Neuronal stem cell (in vitro differentiated cells): ENCODE results near the gene EMC10.

Experiments used
- DNase-seq: peaks from one replicate; pipeline ENCODE4 v3.0.0-alpha.2; 2013; ENCODE audit warnings: low spot score
- H2AFZ ChIP-seq: one replicate; pipeline ENCODE4 v1.6.1; 2013; ENCODE audit warnings: mild to moderate bottlenecking, low read length, inconsistent platforms
- H2AK5ac ChIP-seq: 2 replicates; pipeline ENCODE4 v1.6.1; 2013; ENCODE audit warnings: low read depth, mild to moderate bottlenecking, inconsistent platforms, low read length, moderate library complexity, mixed read lengths
- H2BK120ac ChIP-seq: 2 replicates; pipeline ENCODE4 v1.6.1; 2013; ENCODE audit warnings: low read depth, mild to moderate bottlenecking, inconsistent platforms, low read length, moderate library complexity, mixed read lengths
- H2BK12ac ChIP-seq: one replicate; pipeline ENCODE4 v1.6.1; 2013; ENCODE audit warnings: low read length, inconsistent platforms
- H2BK15ac ChIP-seq: 2 replicates; pipeline ENCODE4 v1.6.1; 2013; ENCODE audit warnings: mild to moderate bottlenecking, low read length, inconsistent platforms, mixed read lengths
- H2BK5ac ChIP-seq: one replicate; pipeline ENCODE4 v1.6.1; 2013; ENCODE audit warnings: inconsistent platforms, mild to moderate bottlenecking, low read length, moderate library complexity
- H3K14ac ChIP-seq: one replicate; pipeline ENCODE4 v1.6.1; 2013; ENCODE audit warnings: low read length, inconsistent platforms
- H3K18ac ChIP-seq: 2 replicates; pipeline ENCODE4 v1.6.1; 2013; ENCODE audit warnings: low read length, inconsistent platforms
- H3K23ac ChIP-seq: 2 replicates; pipeline ENCODE4 v1.6.1; 2013; ENCODE audit warnings: low read depth, mild to moderate bottlenecking, mixed read lengths, low read length, inconsistent platforms; ENCODE audit not compliant: poor library complexity
- H3K27ac ChIP-seq: replicated peaks from 3 replicates; pipeline ENCODE4 v1.5.1; 2013; ENCODE audit warnings: low read length, inconsistent platforms
- H3K27me3 ChIP-seq, 3 experiments: 2 replicates each; pipeline ENCODE4 v1.6.1; 2013; ENCODE audit warnings: low read length in 3 of 3, mild to moderate bottlenecking in 2 of 3, inconsistent platforms in 1 of 3, low read depth in 1 of 3, mixed read lengths in 1 of 3, moderate library complexity in 1 of 3; ENCODE audit not compliant: control insufficient read depth in 3 of 3, insufficient read depth in 3 of 3
- H3K36me3 ChIP-seq, 2 donors: replicated peaks in 1 of 2; 2 replicates each; pipeline ENCODE4 v1.6.1; 2013; ENCODE audit warnings: low read length in 2 of 2; ENCODE audit not compliant: control insufficient read depth in 2 of 2, insufficient read depth in 2 of 2
- H3K4ac ChIP-seq: 2 replicates; pipeline ENCODE4 v1.6.1; 2013; ENCODE audit warnings: inconsistent platforms, mild to moderate bottlenecking, low read length, moderate library complexity
- H3K4me1 ChIP-seq, 2 donors: 1 replicate in 1 of 2; 2 replicates in 1 of 2; pipeline ENCODE4 v1.6.1; 2013; ENCODE audit warnings: low read length in 2 of 2, low read depth in 1 of 2; ENCODE audit not compliant: control insufficient read depth in 2 of 2, insufficient read depth in 1 of 2
- H3K4me2 ChIP-seq: one replicate; pipeline ENCODE4 v1.6.1; 2013; ENCODE audit warnings: mild to moderate bottlenecking, low read length, inconsistent platforms; ENCODE audit not compliant: insufficient read depth, poor library complexity, severe bottlenecking
- H3K4me3 ChIP-seq, 2 donors: 2 replicates each; pipeline ENCODE4 v1.5.1; 2013; ENCODE audit warnings: low read length in 2 of 2, mild to moderate bottlenecking in 2 of 2, inconsistent platforms in 1 of 2, moderate library complexity in 1 of 2
- H3K79me1 ChIP-seq: one replicate; pipeline ENCODE4 v1.6.1; 2013; ENCODE audit warnings: low read depth, mild to moderate bottlenecking, inconsistent platforms, low read length, moderate library complexity
- H3K9ac ChIP-seq: one replicate; pipeline ENCODE4 v1.6.1; 2013; ENCODE audit warnings: mild to moderate bottlenecking, low read depth, low read length, inconsistent platforms; ENCODE audit not compliant: poor library complexity
- H3K9me3 ChIP-seq, 2 donors: replicated peaks in 1 of 2; 2 replicates each; pipeline versions ENCODE3 to v1.6.1; 2013; ENCODE audit warnings: low read length in 2 of 2, mild to moderate bottlenecking in 2 of 2, inconsistent platforms in 1 of 2, low read depth in 1 of 2, mixed read lengths in 1 of 2, moderate library complexity in 1 of 2; ENCODE audit not compliant: control insufficient read depth in 2 of 2, insufficient read depth in 1 of 2
- H4K8ac ChIP-seq: one replicate; pipeline ENCODE4 v1.6.1; 2013; ENCODE audit warnings: low read depth, mild to moderate bottlenecking, inconsistent platforms, low read length, moderate library complexity
- H4K91ac ChIP-seq: one replicate; pipeline ENCODE4 v1.6.1; 2013; ENCODE audit warnings: low read length, low read depth, mild to moderate bottlenecking, inconsistent platforms; ENCODE audit not compliant: poor library complexity
- WGBS, 2 donors: extraction: QIAGEN DNeasy Blood & Tissue Kit; methylation state at CpG; one replicate each; pipeline ENCODE4 v1.1.7; 2013; ENCODE audit warnings: missing lambda C conversion rate in 2 of 2, mixed read lengths in 1 of 2; ENCODE audit not compliant: insufficient read length in 2 of 2, insufficient replicate concordance in 1 of 2; ENCODE audit errors: extremely low coverage in 2 of 2; 5-methylcytosine and 5-hydroxymethylcytosine counted together

Gene EMC10

DNA sequence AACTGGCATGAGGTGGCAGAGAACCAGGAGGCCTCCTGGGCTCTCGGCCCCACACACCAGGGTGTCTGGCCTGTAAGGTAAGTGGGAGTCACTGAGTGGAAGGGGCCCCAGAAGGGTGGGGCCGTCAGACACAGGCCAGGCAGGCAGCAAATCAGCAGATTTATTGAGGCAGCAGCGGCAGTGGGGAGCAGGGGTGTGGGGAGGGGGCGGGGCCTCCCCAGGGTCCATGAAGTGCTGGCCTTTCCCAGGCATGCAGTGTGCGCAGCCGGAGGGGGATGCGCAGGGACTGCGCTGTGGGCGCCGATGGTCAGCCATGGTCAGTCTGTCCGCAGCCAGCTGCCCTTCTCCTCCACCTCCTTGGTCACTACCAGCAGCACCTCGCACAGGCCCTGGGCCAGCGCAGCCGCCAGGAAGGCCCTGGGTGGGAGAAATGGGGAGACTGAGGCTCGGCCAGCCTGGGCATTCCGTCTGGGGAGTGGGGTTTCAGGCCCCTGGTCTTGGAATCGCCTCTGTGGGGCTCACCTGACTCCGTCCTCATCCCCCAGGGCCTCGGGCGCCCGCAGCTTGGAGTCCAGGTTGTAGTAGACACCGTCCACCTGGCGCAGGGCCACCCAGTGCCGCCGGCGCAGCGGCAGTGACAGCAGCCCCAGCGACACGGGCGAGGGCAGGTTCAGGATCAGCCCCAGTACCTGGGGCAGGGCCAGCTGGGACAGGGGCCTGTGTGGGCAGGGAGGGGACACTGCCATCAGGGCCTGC lies 29.7 kb downstream of the EMC10 start:
- no peaks in the 10 kb centered on the region for H3K36me3 ChIP-seq
- H2AK5ac ChIP-seq, result peak overlapping the region; percentile 84
- H3K9me3 ChIP-seq, result no peaks in the 10 kb centered on the region
- H3K4ac ChIP-seq, result no peak overlapping the region
- H3K18ac ChIP-seq, result peak overlapping the region; percentile 38
- H2BK120ac ChIP-seq, result peak overlapping the region; percentile 87
- H2BK12ac ChIP-seq, result peak overlapping the region; percentile 22
- no peak overlapping the region for H3K27ac ChIP-seq
- no peak overlapping the region for H3K4me2 ChIP-seq
- no peak overlapping the region for H3K9ac ChIP-seq
- DNase-seq, result no peak
- no peak overlapping the region for H4K91ac ChIP-seq
- peak overlapping the region; percentile 80 for H3K23ac ChIP-seq
- H3K27me3 ChIP-seq, result no peaks in the 10 kb centered on the region
- no peak overlapping the region for H3K14ac ChIP-seq
- H2BK5ac ChIP-seq, result peak overlapping the region; percentile 39
- H2AFZ ChIP-seq, result no peak overlapping the region
- H3K4me1 ChIP-seq, result peaks cover 7 to 24% of the 10 kb centered on the region in 2 donors
- H2BK15ac ChIP-seq, result no peak overlapping the region
- H4K8ac ChIP-seq, result no peak overlapping the region
- H3K4me3 ChIP-seq, result no peak overlapping the region
- WGBS, 2 donors, result no CpG with 5 or more reads among the region's 30 CpGs
- no peaks in the 10 kb centered on the region for H3K79me1 ChIP-seq

DNA sequence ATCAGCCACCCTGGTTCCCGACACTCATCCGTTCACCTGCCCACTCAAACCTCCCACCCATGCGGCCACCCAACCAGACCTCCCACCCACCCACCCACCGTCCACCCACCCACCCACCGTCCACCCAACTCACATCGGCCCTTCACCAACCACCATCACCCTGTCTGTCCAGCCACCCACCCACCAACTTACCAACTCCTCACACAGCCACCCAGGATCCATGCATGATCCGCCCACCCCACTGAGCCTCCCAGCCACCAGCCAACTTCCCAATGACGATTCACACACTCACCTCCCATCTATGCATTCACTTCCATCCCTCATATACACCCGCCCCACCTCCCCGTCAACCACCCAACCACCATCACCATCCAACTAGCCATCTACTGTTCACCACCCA lies 30.4 kb downstream of the EMC10 start:
- Histone ChIP-seq H3K4me3 (no peak overlapping the region), H2AFZ (no peak overlapping the region), H3K36me3 (no peaks in the 10 kb centered on the region), H4K91ac (no peak overlapping the region), H3K27ac (no peak overlapping the region), H3K4me1 (peaks cover 9 to 20% of the 10 kb centered on the region in 2 donors), H3K23ac (no peak overlapping the region), H3K4ac (no peak overlapping the region), H3K9ac (no peak overlapping the region), H3K4me2 (no peak overlapping the region), H3K9me3 (no peaks in the 10 kb centered on the region), H4K8ac (no peak overlapping the region), H3K14ac (no peak overlapping the region), H2BK5ac (peak overlapping the region; percentile 39), H2AK5ac (no peak overlapping the region), H3K27me3 (no peaks in the 10 kb centered on the region), H2BK15ac (no peak overlapping the region), H2BK12ac (no peak overlapping the region), H3K79me1 (no peaks in the 10 kb centered on the region), H3K18ac (no peak overlapping the region), H2BK120ac (no peak overlapping the region)
- DNase-seq, result no peak
- 100% methylated on average over 1 to 3 of the region's 10 CpGs for WGBS, 2 donors

GRCh38 chr19:50507376-50507775 lies 31.1 kb downstream of the EMC10 start:
- no peaks in the 10 kb centered on the region for H3K9me3 ChIP-seq
- H3K14ac ChIP-seq, result peak overlapping the region; percentile 38
- no peak overlapping the region for H2AFZ ChIP-seq
- H2BK120ac ChIP-seq, result no peak overlapping the region
- H3K9ac ChIP-seq, result peak overlapping the region; percentile 4
- peak overlapping the region; percentile 58 for H2BK15ac ChIP-seq
- H3K27me3 ChIP-seq, result no peaks in the 10 kb centered on the region
- no peak overlapping the region for H3K23ac ChIP-seq
- H3K79me1 ChIP-seq, result no peaks in the 10 kb centered on the region
- no peak overlapping the region for H3K27ac ChIP-seq
- WGBS, 2 donors, result no CpG with 5 or more reads among the region's 8 CpGs
- no peak overlapping the region for H4K91ac ChIP-seq
- peaks cover 9 to 26% of the 10 kb centered on the region in 2 donors for H3K4me1 ChIP-seq
- H3K36me3 ChIP-seq, result no peaks in the 10 kb centered on the region
- no peak overlapping the region for H2BK12ac ChIP-seq
- peak overlapping the region; percentile 82 for H2BK5ac ChIP-seq
- H3K4ac ChIP-seq, result peak overlapping the region; percentile 37
- H3K4me3 ChIP-seq, result no peak overlapping the region
- peak overlapping the region; percentile 63 for H2AK5ac ChIP-seq
- H3K18ac ChIP-seq, result no peak overlapping the region
- no peak for DNase-seq
- H3K4me2 ChIP-seq, result no peak overlapping the region
- H4K8ac ChIP-seq, result no peak overlapping the region

DNA sequence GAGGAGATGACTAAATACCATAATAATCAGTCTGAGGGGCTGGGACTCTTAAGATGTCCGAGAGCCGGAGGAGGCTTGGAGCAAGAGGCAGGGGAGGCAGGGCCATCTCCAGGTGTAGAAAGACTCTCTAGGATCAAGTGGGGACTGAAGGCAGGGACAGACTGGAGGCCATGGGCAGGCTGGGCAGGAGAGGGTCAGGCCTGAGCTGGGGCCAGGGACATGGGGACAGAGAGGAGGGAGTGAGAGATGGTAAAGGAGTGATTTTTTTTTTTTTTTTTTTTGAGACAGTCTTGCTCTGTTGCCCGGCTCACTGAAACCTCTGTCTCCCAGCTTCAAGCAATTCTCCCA lies 32.5 kb downstream of the EMC10 start:
- H4K8ac ChIP-seq, result no peak overlapping the region
- H3K4me1 ChIP-seq, result peaks cover 15 to 37% of the 10 kb centered on the region in 2 donors
- H3K36me3 ChIP-seq, result no peaks in the 10 kb centered on the region
- no peak overlapping the region for H3K27ac ChIP-seq
- H2AK5ac ChIP-seq, result no peak overlapping the region
- no peak overlapping the region for H3K23ac ChIP-seq
- no peak overlapping the region for H2BK5ac ChIP-seq
- WGBS, 2 donors, result no CpG with 5 or more reads among the region's 3 CpGs
- H2BK15ac ChIP-seq, result no peak overlapping the region
- H2AFZ ChIP-seq, result no peak overlapping the region
- H3K9ac ChIP-seq, result no peak overlapping the region
- no peak overlapping the region for H3K4ac ChIP-seq
- no peak overlapping the region for H3K18ac ChIP-seq
- DNase-seq, result no peak
- no peaks in the 10 kb centered on the region for H3K9me3 ChIP-seq
- no peaks in the 10 kb centered on the region for H3K27me3 ChIP-seq
- H3K4me2 ChIP-seq, result no peak overlapping the region
- H4K91ac ChIP-seq, result no peak overlapping the region
- no peak overlapping the region for H3K14ac ChIP-seq
- H2BK120ac ChIP-seq, result no peak overlapping the region
- no peak overlapping the region for H3K4me3 ChIP-seq
- no peak overlapping the region for H2BK12ac ChIP-seq
- no peaks in the 10 kb centered on the region for H3K79me1 ChIP-seq
